Rectal smooth muscle tissue (tissue), 1 donor: Measurements from ENCODE around the gene ATP10B.
"Not testable (repeated sequence)": the region's sequence is repeated elsewhere in the genome, so short reads cannot be mapped to it uniquely, and the experiment has no call there.

Source experiments
- H3K27ac ChIP-seq: one replicate; pipeline ENCODE4 v1.7.0; 2013; ENCODE audit warnings: low read depth, low read length, inconsistent platforms
- H3K27me3 ChIP-seq: one replicate; pipeline ENCODE4 v1.7.0; 2013; ENCODE audit warnings: low read length; ENCODE audit not compliant: control insufficient read depth, insufficient read depth
- H3K36me3 ChIP-seq: one replicate; pipeline ENCODE4 v1.7.0; 2013; ENCODE audit warnings: low read length; ENCODE audit not compliant: control insufficient read depth, insufficient read depth
- H3K4me1 ChIP-seq: one replicate; pipeline ENCODE4 v1.7.0; 2013; ENCODE audit warnings: low read length; ENCODE audit not compliant: control insufficient read depth, insufficient read depth
- H3K4me3 ChIP-seq: one replicate; pipeline ENCODE4 v1.7.0; 2013; ENCODE audit warnings: low read length
- H3K9ac ChIP-seq: one replicate; pipeline ENCODE4 v1.7.0; 2013; ENCODE audit warnings: low read length

Gene ATP10B

GRCh38 chr5:160742446-160742845 lies 109.6 kb downstream of the ATP10B start:
- Histone ChIP-seq H3K27ac (no peak overlapping the region), H3K4me3 (no peak overlapping the region), H3K36me3 (no peaks in the 10 kb centered on the region)

GRCh38 chr5:160727296-160727997 lies 124.6 kb downstream of the ATP10B start:
- H3K27ac ChIP-seq = no peak overlapping the region
- H3K4me1 ChIP-seq = no peaks in the 10 kb centered on the region

More at GRCh38 chr5:160742446-160742845, 109.6 kb downstream of the ATP10B start:
- no peaks in the 10 kb centered on the region for H3K27me3 ChIP-seq
- H3K9ac ChIP-seq = no peak overlapping the region
- H3K4me1 ChIP-seq = no peaks in the 10 kb centered on the region

GRCh38 chr5:160726721-160727120 lies 125.3 kb downstream of the ATP10B start:
- H3K9ac ChIP-seq = no peak overlapping the region
- no peaks in the 10 kb centered on the region for H3K4me1 ChIP-seq
- no peaks in the 10 kb centered on the region for H3K27me3 ChIP-seq
- H3K4me3 ChIP-seq = no peak overlapping the region
- no peaks in the 10 kb centered on the region for H3K36me3 ChIP-seq
- H3K27ac ChIP-seq = no peak overlapping the region

More at GRCh38 chr5:160727296-160727997, 124.6 kb downstream of the ATP10B start:
- Histone ChIP-seq H3K27me3 (no peaks in the 10 kb centered on the region), H3K9ac (no peak overlapping the region), H3K4me3 (no peak overlapping the region), H3K36me3 (no peaks in the 10 kb centered on the region)

- no peaks in the 10 kb centered on the region for H3K27me3 ChIP-seq
- H3K4me1 ChIP-seq = no peaks in the 10 kb centered on the region
- no peaks in the 10 kb centered on the region for H3K36me3 ChIP-seq
- no peak overlapping the region for H3K27ac ChIP-seq
- H3K4me3 ChIP-seq = no peak overlapping the region
- no peak overlapping the region for H3K9ac ChIP-seq
Measured at GRCh38 chr5:160720822-160721221, 131.2 kb downstream of the ATP10B start.

- not testable (repeated sequence) for H3K9ac ChIP-seq, H3K4me3 ChIP-seq, H3K27ac ChIP-seq, H3K27me3 ChIP-seq, H3K36me3 ChIP-seq, H3K4me1 ChIP-seq
Measured at GRCh38 chr5:160715508-160715907, 136.5 kb downstream of the ATP10B start.

- no peaks in the 10 kb centered on the region for H3K4me1 ChIP-seq
Measured at GRCh38 chr5:160703547-160704189, 148.3 kb downstream of the ATP10B start.

GRCh38 chr5:160702934-160703333 lies 149.1 kb downstream of the ATP10B start:
- H3K36me3 ChIP-seq = no peaks in the 10 kb centered on the region
- no peak overlapping the region for H3K4me3 ChIP-seq
- no peak overlapping the region for H3K27ac ChIP-seq
- no peaks in the 10 kb centered on the region for H3K27me3 ChIP-seq
- H3K4me1 ChIP-seq = no peaks in the 10 kb centered on the region
- H3K9ac ChIP-seq = no peak overlapping the region

More at GRCh38 chr5:160703547-160704189, 148.3 kb downstream of the ATP10B start:
- H3K27me3 ChIP-seq = no peaks in the 10 kb centered on the region
- no peak overlapping the region for H3K9ac ChIP-seq
- no peaks in the 10 kb centered on the region for H3K36me3 ChIP-seq
- no peak overlapping the region for H3K27ac ChIP-seq
- H3K4me3 ChIP-seq = no peak overlapping the region

GRCh38 chr5:160702311-160702803 lies 149.7 kb downstream of the ATP10B start:
- Histone ChIP-seq H3K27ac (no peak overlapping the region), H3K4me3 (no peak overlapping the region), H3K27me3 (no peaks in the 10 kb centered on the region), H3K36me3 (no peaks in the 10 kb centered on the region), H3K4me1 (no peaks in the 10 kb centered on the region), H3K9ac (no peak overlapping the region)

- Histone ChIP-seq H3K27me3 (no peaks in the 10 kb centered on the region), H3K9ac (no peak overlapping the region), H3K4me1 (no peaks in the 10 kb centered on the region), H3K36me3 (no peaks in the 10 kb centered on the region), H3K4me3 (no peak overlapping the region), H3K27ac (no peak overlapping the region)
Measured at GRCh38 chr5:160701403-160701802, 150.6 kb downstream of the ATP10B start.

GRCh38 chr5:160699301-160699700 lies 152.7 kb downstream of the ATP10B start:
- no peaks in the 10 kb centered on the region for H3K36me3 ChIP-seq
- H3K27ac ChIP-seq = no peak overlapping the region
- no peak overlapping the region for H3K4me3 ChIP-seq
- H3K4me1 ChIP-seq = no peaks in the 10 kb centered on the region
- no peaks in the 10 kb centered on the region for H3K27me3 ChIP-seq
- H3K9ac ChIP-seq = no peak overlapping the region

GRCh38 chr5:160697281-160697680 lies 154.7 kb downstream of the ATP10B start:
- Histone ChIP-seq H3K9ac (no peak overlapping the region), H3K36me3 (no peaks in the 10 kb centered on the region), H3K27ac (no peak overlapping the region), H3K4me3 (no peak overlapping the region), H3K27me3 (no peaks in the 10 kb centered on the region), H3K4me1 (no peaks in the 10 kb centered on the region)

GRCh38 chr5:160694896-160695295 lies 157.1 kb downstream of the ATP10B start:
- no peak overlapping the region for H3K27ac ChIP-seq
- no peak overlapping the region for H3K4me3 ChIP-seq
- H3K4me1 ChIP-seq = no peaks in the 10 kb centered on the region
- no peak overlapping the region for H3K9ac ChIP-seq
- no peaks in the 10 kb centered on the region for H3K36me3 ChIP-seq
- H3K27me3 ChIP-seq = no peaks in the 10 kb centered on the region
